ENCODE results near the gene CTLA4. TPM values are rescaled to one million over a fixed set of nuclear protein-coding genes. Genes with fewer than 3 reads are reported as not detected.

The CTLA4 gene
- total and polyA plus RNA-seq, 9 of the 15 experiments (the other 6 are each of a cell fraction or from before 2014, with no cell fraction given): 0.10 to 0.22 (median 0.11) TPM; not detected in 4

GRCh38 chr2:203870941-203871340, 3.4 kb downstream of the CTLA4 start (continued):
- TF ChIP-seq ZBTB1 (CRISPR knock-in tag; IDR thresholded peaks at IDR 0.05; ENCODE audit: borderline replicate concordance, low read depth) (no peak), MED1 (CRISPR knock-in tag; IDR thresholded peaks at IDR 0.05; ENCODE audit: borderline replicate concordance) (no peak), ZBTB33 (CRISPR knock-in tag; IDR thresholded peaks at IDR 0.05) (no peak)

GRCh38 chr2:203871371-203871983, 3.9 kb downstream of the CTLA4 start:
- Histone ChIP-seq H2AFZ (ENCODE audit: low read depth, low read length) (no peak overlapping the region), H3K27me3 (ENCODE audit: control insufficient read depth in 2 of 2, insufficient read depth in 2 of 2, low read length in 2 of 2) (no peaks in the 10 kb centered on the region), H3K27ac (ENCODE audit: extremely low read depth, low read depth, low read length) (no peak overlapping the region), H3K4me1 (replicated peaks in 1 of 2; ENCODE audit: control insufficient read depth in 2 of 2, insufficient read depth in 2 of 2, low read length in 2 of 2) (no peaks in the 10 kb centered on the region), H3K4me3 (no peak overlapping the region), H3K79me2 (ENCODE audit: control insufficient read depth, insufficient read depth, low read length) (no peaks in the 10 kb centered on the region), H4K20me1 (replicated peaks; ENCODE audit: control insufficient read depth, insufficient read depth, low read length) (no peaks in the 10 kb centered on the region), H3K9ac (ENCODE audit: insufficient read depth in 1 of 2, low read depth in 2 of 2, low read length in 2 of 2) (no peak overlapping the region), H3K9me3 (replicated peaks; ENCODE audit: control insufficient read depth, insufficient read depth, low read depth, low read length) (no peaks in the 10 kb centered on the region), H3K4me2 (ENCODE audit: insufficient read depth, low read length) (no peak overlapping the region), H3K9me1 (ENCODE audit: control insufficient read depth, insufficient read depth, low read length) (no peaks in the 10 kb centered on the region), H3K36me3 (ENCODE audit: control insufficient read depth, insufficient read depth, low read length) (no peaks in the 10 kb centered on the region)
- intact Hi-C loops (cut with micrococcal nuclease): no loop called here
- in situ Hi-C loops (cut with MboI): no loop called here
- BruUV-seq (replicated peaks): no TSS peak
- ATAC-seq: no peak
- POLR2A ChIA-PET: no interaction called here
- CTCF ChIA-PET (ENCODE audit: low intra/inter-chr PET ratio): no interaction called here
- no peak for DNase-seq (ENCODE audit: extremely low read depth in 1 of 4, low spot score in 3 of 4)
- WGBS (ENCODE audit: insufficient coverage, low coverage, missing lambda C conversion rate): 3% methylated on average over 6 of the region's 6 CpGs
- no peak for FAIRE-seq
- TF ChIP-seq ZNF124 (CRISPR knock-in tag; IDR thresholded peaks at IDR 0.05): no peak
- no peak for TF ChIP-seq ELF2 (CRISPR knock-in tag; IDR thresholded peaks at IDR 0.05)
- TF ChIP-seq CREB3 (tag; conservative IDR thresholded peaks at IDR 0.05; ENCODE audit: low read depth): no peak
- no peak for TF ChIP-seq HNRNPK (IDR thresholded peaks at IDR 0.05; ENCODE audit: low read depth, low read length, poor library complexity, severe bottlenecking)
- TF ChIP-seq ZNF77 (CRISPR knock-in tag; IDR thresholded peaks at IDR 0.05): no peak
- no peak for TF ChIP-seq ATF2 (CRISPR knock-in tag; IDR thresholded peaks at IDR 0.05)
- TF ChIP-seq HINFP (tag; conservative IDR thresholded peaks at IDR 0.05; ENCODE audit: low read depth): no peak
- no peak for TF ChIP-seq BCL6 (CRISPR knock-in tag; IDR thresholded peaks at IDR 0.05)
- TF ChIP-seq NR1H2 (CRISPR knock-in tag; IDR thresholded peaks at IDR 0.05): no peak
